Measurements from ENCODE around the gene S100A13.

DNA sequence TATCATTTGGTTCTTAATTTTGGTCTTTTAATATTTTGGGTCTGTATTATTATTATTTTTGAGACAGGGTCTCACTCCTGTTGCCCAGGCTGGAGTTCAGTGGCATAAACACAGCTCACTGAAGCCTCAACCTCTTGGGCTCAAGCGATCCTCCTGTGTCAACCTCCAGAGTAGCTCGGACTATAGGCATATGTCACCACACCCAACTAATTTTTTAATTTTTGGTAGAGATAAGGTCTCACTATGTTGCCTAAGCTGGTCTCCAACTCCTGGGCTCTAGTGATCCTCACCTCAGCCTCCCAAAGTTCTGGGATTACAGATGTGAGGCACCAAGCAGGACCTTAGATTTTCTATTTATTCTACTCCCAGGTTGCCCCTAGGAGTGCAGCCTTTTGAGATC lies 46.2 kb upstream of the S100A13 start:
- TF ChIP-seq POLR2A (IDR thresholded peaks at IDR 0.05) = no peak
- no peak for TF ChIP-seq POLR2AphosphoS5 (IDR thresholded peaks at IDR 0.05)
- TF ChIP-seq, protein P1, sequence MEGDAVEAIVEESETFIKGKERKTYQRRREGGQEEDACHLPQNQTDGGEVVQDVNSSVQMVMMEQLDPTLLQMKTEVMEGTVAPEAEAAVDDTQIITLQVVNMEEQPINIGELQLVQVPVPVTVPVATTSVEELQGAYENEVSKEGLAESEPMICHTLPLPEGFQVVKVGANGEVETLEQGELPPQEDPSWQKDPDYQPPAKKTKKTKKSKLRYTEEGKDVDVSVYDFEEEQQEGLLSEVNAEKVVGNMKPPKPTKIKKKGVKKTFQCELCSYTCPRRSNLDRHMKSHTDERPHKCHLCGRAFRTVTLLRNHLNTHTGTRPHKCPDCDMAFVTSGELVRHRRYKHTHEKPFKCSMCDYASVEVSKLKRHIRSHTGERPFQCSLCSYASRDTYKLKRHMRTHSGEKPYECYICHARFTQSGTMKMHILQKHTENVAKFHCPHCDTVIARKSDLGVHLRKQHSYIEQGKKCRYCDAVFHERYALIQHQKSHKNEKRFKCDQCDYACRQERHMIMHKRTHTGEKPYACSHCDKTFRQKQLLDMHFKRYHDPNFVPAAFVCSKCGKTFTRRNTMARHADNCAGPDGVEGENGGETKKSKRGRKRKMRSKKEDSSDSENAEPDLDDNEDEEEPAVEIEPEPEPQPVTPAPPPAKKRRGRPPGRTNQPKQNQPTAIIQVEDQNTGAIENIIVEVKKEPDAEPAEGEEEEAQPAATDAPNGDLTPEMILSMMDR (IDR thresholded peaks at IDR 0.05) = no peak
- TF ChIP-seq EP300 (IDR thresholded peaks at IDR 0.05) = no peak
